Measurements from ENCODE around the gene ACOT13.
"Not testable (repeated sequence)": the region's sequence is repeated elsewhere in the genome, so short reads cannot be mapped to it uniquely, and the experiment has no call there.

ACOT13 gene

GRCh38 chr6:24734710-24735109 is 67.8 kb downstream of the ACOT13 start:
- DNase-seq, result not testable (repeated sequence)

GRCh38 chr6:24738741-24739140 is 71.9 kb downstream of the ACOT13 start:
- DNase-seq, result no peak

- DNase-seq, result no peak
Measured at GRCh38 chr6:24740861-24741260, 74.0 kb downstream of the ACOT13 start.

- DNase-seq, result no peak
Measured at GRCh38 chr6:24742216-24742738, 75.4 kb downstream of the ACOT13 start.

- no peak for DNase-seq
Measured at GRCh38 chr6:24743265-24743943, 76.5 kb downstream of the ACOT13 start.

GRCh38 chr6:24743944-24744335 is 77.1 kb downstream of the ACOT13 start:
- no peak for DNase-seq

GRCh38 chr6:24744911-24745310 is 78.0 kb downstream of the ACOT13 start:
- no peak for DNase-seq

- no peak for DNase-seq
Measured at GRCh38 chr6:24749297-24749696, 82.4 kb downstream of the ACOT13 start.

GRCh38 chr6:24750878-24751277 is 84.0 kb downstream of the ACOT13 start:
- not testable (repeated sequence) for DNase-seq

GRCh38 chr6:24752503-24752902 is 85.6 kb downstream of the ACOT13 start:
- no peak for DNase-seq

GRCh38 chr6:24752917-24753492 is 86.1 kb downstream of the ACOT13 start:
- no peak for DNase-seq

GRCh38 chr6:24753545-24753944 is 86.7 kb downstream of the ACOT13 start:
- no peak for DNase-seq

- not testable (repeated sequence) for DNase-seq
Measured at GRCh38 chr6:24754378-24754777, 87.5 kb downstream of the ACOT13 start.

Measured in NCI-H187 (cell line).